Measurements from ENCODE around the gene OSBPL2. TPM values are rescaled to one million over a fixed set of nuclear protein-coding genes. Genes with fewer than 3 reads are reported as not detected.

The OSBPL2 gene
- total and polyA plus RNA-seq, 9 of the 15 experiments (the other 6 are each of a cell fraction or from before 2014, with no cell fraction given): 2.5 to 25.6 (median 14.1) TPM

DNA sequence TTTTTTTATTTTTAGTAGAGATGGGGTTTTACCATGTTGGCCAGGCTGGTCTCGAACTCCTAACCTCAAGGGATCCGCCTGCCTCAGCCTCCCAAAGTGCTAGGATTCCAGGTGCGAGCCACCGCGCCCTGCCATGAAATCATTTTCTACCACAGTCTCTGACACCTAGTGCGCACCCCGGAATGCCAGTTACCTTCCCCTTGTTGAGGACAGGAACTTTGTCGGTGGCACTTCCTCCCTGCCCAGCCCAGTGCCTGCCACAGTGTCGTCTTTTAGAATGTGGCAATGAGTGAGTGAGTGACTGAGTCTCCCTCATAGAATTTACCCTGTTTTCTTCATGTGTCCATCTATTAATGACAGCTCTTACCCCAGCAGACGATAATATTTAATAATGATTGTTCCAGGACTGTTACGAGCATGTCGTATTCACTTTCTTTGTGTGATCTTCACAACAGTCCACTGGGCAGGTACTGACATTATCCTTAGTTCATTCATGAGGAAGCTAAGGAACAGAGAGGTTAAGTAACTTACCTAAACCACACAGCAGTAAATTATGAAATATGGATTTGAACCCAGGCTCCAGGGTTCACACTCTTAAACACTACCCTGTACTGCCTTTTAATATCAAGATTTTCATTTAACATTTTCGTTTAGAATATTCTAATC, 1.8 kb downstream of the OSBPL2 start (continued):
- TF ChIP-seq, protein P1, sequence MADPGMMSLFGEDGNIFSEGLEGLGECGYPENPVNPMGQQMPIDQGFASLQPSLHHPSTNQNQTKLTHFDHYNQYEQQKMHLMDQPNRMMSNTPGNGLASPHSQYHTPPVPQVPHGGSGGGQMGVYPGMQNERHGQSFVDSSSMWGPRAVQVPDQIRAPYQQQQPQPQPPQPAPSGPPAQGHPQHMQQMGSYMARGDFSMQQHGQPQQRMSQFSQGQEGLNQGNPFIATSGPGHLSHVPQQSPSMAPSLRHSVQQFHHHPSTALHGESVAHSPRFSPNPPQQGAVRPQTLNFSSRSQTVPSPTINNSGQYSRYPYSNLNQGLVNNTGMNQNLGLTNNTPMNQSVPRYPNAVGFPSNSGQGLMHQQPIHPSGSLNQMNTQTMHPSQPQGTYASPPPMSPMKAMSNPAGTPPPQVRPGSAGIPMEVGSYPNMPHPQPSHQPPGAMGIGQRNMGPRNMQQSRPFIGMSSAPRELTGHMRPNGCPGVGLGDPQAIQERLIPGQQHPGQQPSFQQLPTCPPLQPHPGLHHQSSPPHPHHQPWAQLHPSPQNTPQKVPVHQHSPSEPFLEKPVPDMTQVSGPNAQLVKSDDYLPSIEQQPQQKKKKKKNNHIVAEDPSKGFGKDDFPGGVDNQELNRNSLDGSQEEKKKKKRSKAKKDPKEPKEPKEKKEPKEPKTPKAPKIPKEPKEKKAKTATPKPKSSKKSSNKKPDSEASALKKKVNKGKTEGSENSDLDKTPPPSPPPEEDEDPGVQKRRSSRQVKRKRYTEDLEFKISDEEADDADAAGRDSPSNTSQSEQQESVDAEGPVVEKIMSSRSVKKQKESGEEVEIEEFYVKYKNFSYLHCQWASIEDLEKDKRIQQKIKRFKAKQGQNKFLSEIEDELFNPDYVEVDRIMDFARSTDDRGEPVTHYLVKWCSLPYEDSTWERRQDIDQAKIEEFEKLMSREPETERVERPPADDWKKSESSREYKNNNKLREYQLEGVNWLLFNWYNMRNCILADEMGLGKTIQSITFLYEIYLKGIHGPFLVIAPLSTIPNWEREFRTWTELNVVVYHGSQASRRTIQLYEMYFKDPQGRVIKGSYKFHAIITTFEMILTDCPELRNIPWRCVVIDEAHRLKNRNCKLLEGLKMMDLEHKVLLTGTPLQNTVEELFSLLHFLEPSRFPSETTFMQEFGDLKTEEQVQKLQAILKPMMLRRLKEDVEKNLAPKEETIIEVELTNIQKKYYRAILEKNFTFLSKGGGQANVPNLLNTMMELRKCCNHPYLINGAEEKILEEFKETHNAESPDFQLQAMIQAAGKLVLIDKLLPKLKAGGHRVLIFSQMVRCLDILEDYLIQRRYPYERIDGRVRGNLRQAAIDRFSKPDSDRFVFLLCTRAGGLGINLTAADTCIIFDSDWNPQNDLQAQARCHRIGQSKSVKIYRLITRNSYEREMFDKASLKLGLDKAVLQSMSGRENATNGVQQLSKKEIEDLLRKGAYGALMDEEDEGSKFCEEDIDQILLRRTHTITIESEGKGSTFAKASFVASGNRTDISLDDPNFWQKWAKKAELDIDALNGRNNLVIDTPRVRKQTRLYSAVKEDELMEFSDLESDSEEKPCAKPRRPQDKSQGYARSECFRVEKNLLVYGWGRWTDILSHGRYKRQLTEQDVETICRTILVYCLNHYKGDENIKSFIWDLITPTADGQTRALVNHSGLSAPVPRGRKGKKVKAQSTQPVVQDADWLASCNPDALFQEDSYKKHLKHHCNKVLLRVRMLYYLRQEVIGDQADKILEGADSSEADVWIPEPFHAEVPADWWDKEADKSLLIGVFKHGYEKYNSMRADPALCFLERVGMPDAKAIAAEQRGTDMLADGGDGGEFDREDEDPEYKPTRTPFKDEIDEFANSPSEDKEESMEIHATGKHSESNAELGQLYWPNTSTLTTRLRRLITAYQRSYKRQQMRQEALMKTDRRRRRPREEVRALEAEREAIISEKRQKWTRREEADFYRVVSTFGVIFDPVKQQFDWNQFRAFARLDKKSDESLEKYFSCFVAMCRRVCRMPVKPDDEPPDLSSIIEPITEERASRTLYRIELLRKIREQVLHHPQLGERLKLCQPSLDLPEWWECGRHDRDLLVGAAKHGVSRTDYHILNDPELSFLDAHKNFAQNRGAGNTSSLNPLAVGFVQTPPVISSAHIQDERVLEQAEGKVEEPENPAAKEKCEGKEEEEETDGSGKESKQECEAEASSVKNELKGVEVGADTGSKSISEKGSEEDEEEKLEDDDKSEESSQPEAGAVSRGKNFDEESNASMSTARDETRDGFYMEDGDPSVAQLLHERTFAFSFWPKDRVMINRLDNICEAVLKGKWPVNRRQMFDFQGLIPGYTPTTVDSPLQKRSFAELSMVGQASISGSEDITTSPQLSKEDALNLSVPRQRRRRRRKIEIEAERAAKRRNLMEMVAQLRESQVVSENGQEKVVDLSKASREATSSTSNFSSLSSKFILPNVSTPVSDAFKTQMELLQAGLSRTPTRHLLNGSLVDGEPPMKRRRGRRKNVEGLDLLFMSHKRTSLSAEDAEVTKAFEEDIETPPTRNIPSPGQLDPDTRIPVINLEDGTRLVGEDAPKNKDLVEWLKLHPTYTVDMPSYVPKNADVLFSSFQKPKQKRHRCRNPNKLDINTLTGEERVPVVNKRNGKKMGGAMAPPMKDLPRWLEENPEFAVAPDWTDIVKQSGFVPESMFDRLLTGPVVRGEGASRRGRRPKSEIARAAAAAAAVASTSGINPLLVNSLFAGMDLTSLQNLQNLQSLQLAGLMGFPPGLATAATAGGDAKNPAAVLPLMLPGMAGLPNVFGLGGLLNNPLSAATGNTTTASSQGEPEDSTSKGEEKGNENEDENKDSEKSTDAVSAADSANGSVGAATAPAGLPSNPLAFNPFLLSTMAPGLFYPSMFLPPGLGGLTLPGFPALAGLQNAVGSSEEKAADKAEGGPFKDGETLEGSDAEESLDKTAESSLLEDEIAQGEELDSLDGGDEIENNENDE (IDR thresholded peaks at IDR 0.05; ENCODE audit: low read depth, low read length): no peak
- TF ChIP-seq MTF1 (CRISPR knock-in tag; IDR thresholded peaks at IDR 0.05; ENCODE audit: borderline replicate concordance) (no peak), KDM1A (IDR thresholded peaks at IDR 0.05) (peak; percentile 30 to 73; a peak in 3 of 4 replicates), RBM25 (IDR thresholded peaks at IDR 0.05; ENCODE audit: low read depth, low read length, severe bottlenecking) (peak; percentile 92), ZNF79 (CRISPR knock-in tag; IDR thresholded peaks at IDR 0.05; ENCODE audit: low read depth) (no peak), HNRNPL (IDR thresholded peaks at IDR 0.05; ENCODE audit: low read depth, low read length) (no peak), SMARCE1 (IDR thresholded peaks at IDR 0.05) (no peak), AFF4 (CRISPR knock-in tag; IDR thresholded peaks at IDR 0.05) (no peak), KLF10 (CRISPR knock-in tag; IDR thresholded peaks at IDR 0.05) (no peak), RNF2 (IDR thresholded peaks at IDR 0.05) (no peak), HDAC2 (IDR thresholded peaks at IDR 0.05) (0 out of 2 replicates have a peak, but pooled peaks have one; percentile 44)
- TF ChIP-seq, protein P2, sequence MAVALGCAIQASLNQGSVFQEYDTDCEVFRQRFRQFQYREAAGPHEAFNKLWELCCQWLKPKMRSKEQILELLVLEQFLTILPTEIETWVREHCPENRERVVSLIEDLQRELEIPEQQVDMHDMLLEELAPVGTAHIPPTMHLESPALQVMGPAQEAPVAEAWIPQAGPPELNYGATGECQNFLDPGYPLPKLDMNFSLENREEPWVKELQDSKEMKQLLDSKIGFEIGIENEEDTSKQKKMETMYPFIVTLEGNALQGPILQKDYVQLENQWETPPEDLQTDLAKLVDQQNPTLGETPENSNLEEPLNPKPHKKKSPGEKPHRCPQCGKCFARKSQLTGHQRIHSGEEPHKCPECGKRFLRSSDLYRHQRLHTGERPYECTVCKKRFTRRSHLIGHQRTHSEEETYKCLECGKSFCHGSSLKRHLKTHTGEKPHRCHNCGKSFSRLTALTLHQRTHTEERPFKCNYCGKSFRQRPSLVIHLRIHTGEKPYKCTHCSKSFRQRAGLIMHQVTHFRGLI (CRISPR knock-in tag; IDR thresholded peaks at IDR 0.05): no peak

Data from K562 (cell line).